GM12891 (cell line): ENCODE measurements around the gene F3.

Experiments
- PAX5 ChIP-seq: IDR thresholded peaks from 2 replicates; pipeline ENCODE4 v1.6.1; 2011; ENCODE audit warnings: low read length, moderate library complexity, mild to moderate bottlenecking; ENCODE audit not compliant: insufficient read depth, severe bottlenecking
- POLR2A ChIP-seq: IDR thresholded peaks from 2 replicates; pipeline ENCODE4 v1.6.1; 2011; ENCODE audit warnings: low read depth, low read length, control low read depth
- POLR2AphosphoS5 ChIP-seq: IDR thresholded peaks from 2 replicates; pipeline ENCODE4 v1.6.1; 2011; ENCODE audit warnings: low read depth, low read length, control low read depth
- POU2F2 ChIP-seq: IDR thresholded peaks from 2 replicates; pipeline ENCODE4 v1.6.1; 2011; ENCODE audit warnings: low read depth, mild to moderate bottlenecking, control low read depth, low read length, moderate library complexity
- SPI1 ChIP-seq: IDR thresholded peaks from 2 replicates; pipeline ENCODE4 v1.6.1; 2011; ENCODE audit warnings: low read depth, low read length, control low read depth
- TAF1 ChIP-seq: IDR thresholded peaks from 2 replicates; pipeline ENCODE4 v1.6.1; 2011; ENCODE audit warnings: low read depth, low read length, control low read depth

DNA sequence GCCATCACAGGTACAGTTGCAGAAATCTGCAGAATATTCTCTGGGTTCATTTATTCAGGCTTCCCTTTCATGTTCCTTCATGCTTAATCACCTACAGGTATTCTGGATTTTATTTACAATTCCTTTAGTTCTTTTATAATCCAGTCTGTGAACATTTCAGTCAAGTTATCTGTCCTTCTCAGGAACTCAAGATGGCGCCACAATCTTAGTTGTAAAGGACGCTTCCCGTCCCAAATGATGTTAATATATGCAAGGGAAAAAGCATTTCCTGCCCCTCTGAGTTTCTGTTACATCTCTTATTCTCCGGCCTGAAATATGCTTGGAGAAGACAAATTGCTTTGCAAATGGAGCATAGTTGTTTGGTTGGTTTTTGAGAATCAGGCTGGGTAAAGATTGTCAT is 19.3 kb downstream of the F3 start:
- TF ChIP-seq POLR2A: no peak
- no peak for TF ChIP-seq POLR2AphosphoS5
- TF ChIP-seq TAF1: no peak
- no peak for TF ChIP-seq POU2F2
- no peak for TF ChIP-seq SPI1
- no peak for TF ChIP-seq PAX5
